Measurements from ENCODE around the gene GDF7.

GDF7 gene

DNA sequence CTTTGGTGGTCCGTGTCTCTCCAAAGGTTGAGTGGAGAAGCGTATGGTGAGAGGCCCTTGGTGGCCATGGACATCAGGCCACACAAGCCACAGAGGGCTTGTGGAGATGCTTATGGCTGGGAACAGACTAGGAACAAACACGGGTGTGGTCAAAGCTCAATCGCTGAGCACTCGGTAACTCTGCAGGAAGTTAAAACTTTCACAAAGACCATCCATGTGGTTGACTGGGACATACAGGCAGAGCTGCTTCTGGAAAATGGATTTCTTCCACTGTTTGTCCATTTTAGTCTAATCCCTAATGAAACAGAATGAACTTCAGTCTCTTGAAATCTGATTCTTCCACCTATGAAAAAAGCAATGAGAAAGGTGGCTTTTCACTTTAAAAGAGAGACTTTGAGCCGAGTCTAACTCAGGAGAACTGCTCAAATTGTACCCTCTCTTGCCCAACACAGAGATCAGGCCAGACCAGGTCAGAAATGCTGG is 17.7 kb downstream of the GDF7 start:
- ATAC-seq (ENCODE audit: insufficient read depth, low read depth) (no peak), DNase-seq (no peak)
- no peak overlapping the region for H3K27ac ChIP-seq (ENCODE audit: low read length)
- H3K27me3 ChIP-seq (ENCODE audit: insufficient read depth, low read length, poor library complexity) = no peaks in the 10 kb centered on the region
- H2AFZ ChIP-seq (ENCODE audit: low read depth, low read length) = no peak overlapping the region
- no peaks in the 10 kb centered on the region for H3K4me1 ChIP-seq (ENCODE audit: insufficient read depth, low read length)
- H3K36me3 ChIP-seq (ENCODE audit: insufficient read depth, low read length) = peaks cover 14% of the 10 kb centered on the region
- TF ChIP-seq, protein P1, sequence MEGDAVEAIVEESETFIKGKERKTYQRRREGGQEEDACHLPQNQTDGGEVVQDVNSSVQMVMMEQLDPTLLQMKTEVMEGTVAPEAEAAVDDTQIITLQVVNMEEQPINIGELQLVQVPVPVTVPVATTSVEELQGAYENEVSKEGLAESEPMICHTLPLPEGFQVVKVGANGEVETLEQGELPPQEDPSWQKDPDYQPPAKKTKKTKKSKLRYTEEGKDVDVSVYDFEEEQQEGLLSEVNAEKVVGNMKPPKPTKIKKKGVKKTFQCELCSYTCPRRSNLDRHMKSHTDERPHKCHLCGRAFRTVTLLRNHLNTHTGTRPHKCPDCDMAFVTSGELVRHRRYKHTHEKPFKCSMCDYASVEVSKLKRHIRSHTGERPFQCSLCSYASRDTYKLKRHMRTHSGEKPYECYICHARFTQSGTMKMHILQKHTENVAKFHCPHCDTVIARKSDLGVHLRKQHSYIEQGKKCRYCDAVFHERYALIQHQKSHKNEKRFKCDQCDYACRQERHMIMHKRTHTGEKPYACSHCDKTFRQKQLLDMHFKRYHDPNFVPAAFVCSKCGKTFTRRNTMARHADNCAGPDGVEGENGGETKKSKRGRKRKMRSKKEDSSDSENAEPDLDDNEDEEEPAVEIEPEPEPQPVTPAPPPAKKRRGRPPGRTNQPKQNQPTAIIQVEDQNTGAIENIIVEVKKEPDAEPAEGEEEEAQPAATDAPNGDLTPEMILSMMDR (IDR thresholded peaks at IDR 0.05; ENCODE audit: borderline replicate concordance, extremely low read depth, low read length, poor library complexity, severe bottlenecking) = no peak
- TF ChIP-seq EZH2 (IDR thresholded peaks at IDR 0.05; ENCODE audit: borderline replicate concordance, low read depth, low read length, severe bottlenecking) = no peak
- no peaks in the 10 kb centered on the region for H3K79me2 ChIP-seq (ENCODE audit: insufficient read depth, low read length)
- H4K20me1 ChIP-seq (ENCODE audit: insufficient read depth, low read length) = no peaks in the 10 kb centered on the region
- no peak overlapping the region for H3K9ac ChIP-seq (ENCODE audit: low read depth, low read length)
- no peak overlapping the region for H3K4me3 ChIP-seq (ENCODE audit: low read depth in 1 of 2, low read length in 2 of 2)
- no peaks in the 10 kb centered on the region for H3K9me3 ChIP-seq (ENCODE audit: insufficient read depth, low read length, severe bottlenecking)
- H3K4me2 ChIP-seq (ENCODE audit: insufficient read depth, low read length) = no peak overlapping the region

DNA sequence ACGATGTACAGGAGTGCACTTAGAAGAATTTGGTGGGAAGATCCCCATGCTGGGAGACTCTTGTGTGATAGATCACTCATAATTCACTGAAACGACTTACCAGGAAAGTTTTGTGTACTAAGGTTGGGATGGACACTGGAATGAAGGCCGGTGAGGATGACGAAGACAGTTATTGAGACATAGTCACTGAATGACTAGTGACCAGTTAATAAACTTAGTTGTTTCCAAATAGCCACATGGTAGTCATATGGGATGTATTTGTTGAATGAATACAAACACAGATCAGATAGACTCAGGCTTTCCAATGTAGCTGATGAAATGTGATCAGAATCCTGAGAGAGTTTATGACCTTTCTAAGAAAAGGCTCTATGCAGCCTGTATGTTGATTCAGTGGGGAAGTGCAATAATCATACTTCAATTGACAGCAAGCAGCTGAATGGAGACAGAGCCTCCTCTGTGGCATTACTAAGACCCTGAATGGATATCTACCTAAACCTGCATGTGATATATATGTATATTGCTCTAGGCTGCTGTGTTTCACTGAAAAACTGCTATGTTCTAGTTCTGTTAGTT is 20.4 kb downstream of the GDF7 start:
- ATAC-seq (ENCODE audit: insufficient read depth, low read depth) = no peak

DNA sequence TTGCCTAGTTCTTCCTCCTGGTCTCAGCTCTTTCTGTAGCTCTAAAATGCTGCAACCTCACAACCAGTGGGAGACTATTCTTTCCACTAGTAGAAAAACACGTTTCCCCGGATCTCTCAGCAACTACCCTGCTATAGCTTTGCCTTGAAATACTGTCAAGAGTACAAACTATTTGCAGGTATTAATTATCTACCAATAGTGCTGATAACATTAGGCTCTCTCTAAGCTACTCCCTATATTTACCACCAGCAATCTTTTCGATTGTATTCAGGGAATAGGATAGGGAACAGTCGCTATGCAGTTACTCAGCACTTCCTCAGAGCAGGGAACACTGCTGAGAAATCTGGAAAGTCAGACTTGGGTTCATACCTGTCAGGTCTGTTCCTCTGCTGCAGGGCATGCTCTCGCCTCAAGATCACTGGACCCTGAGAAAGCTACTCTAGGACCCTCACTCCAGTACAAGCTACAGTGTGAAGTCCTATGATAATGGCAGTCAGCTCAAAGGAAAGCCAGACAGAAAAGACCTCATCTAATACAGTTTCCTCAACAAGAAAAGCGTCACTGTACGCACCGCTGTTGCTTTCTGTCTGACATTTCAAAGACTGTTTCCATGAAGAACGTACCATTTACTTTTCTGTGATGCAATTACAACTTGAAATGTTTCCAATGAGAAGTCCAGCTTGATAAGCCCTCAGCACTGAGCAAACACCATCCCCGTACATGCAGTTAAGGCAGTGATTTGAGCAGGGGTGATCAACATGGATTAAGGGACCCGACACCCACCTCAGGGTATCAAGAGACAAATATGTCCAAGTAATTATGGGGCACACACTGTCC is 22.7 kb downstream of the GDF7 start:
- TF ChIP-seq EZH2 (IDR thresholded peaks at IDR 0.05; ENCODE audit: borderline replicate concordance, low read depth, low read length, severe bottlenecking) = no peak
- TF ChIP-seq, protein P1 (IDR thresholded peaks at IDR 0.05; ENCODE audit: borderline replicate concordance, extremely low read depth, low read length, poor library complexity, severe bottlenecking) = no peak
- H3K9me3 ChIP-seq (ENCODE audit: insufficient read depth, low read length, severe bottlenecking) = no peaks in the 10 kb centered on the region
- no peaks in the 10 kb centered on the region for H4K20me1 ChIP-seq (ENCODE audit: insufficient read depth, low read length)
- H3K4me1 ChIP-seq (ENCODE audit: insufficient read depth, low read length) = no peaks in the 10 kb centered on the region
- no peak for DNase-seq
- no peak overlapping the region for H2AFZ ChIP-seq (ENCODE audit: low read depth, low read length)
- no peak overlapping the region for H3K27ac ChIP-seq (ENCODE audit: low read length)
- H3K79me2 ChIP-seq (ENCODE audit: insufficient read depth, low read length) = no peaks in the 10 kb centered on the region
- H3K36me3 ChIP-seq (ENCODE audit: insufficient read depth, low read length) = peaks cover 11% of the 10 kb centered on the region
- no peaks in the 10 kb centered on the region for H3K27me3 ChIP-seq (ENCODE audit: insufficient read depth, low read length, poor library complexity)
- H3K4me3 ChIP-seq (ENCODE audit: low read depth in 1 of 2, low read length in 2 of 2) = no peak overlapping the region
- no peak overlapping the region for H3K9ac ChIP-seq (ENCODE audit: low read depth, low read length)
- no peak for ATAC-seq (ENCODE audit: insufficient read depth, low read depth)
- H3K4me2 ChIP-seq (ENCODE audit: insufficient read depth, low read length) = no peak overlapping the region

More for the DNA sequence above, 20.4 kb downstream of the GDF7 start:
- no peak for DNase-seq
- Histone ChIP-seq H2AFZ (ENCODE audit: low read depth, low read length) (no peak overlapping the region), H3K27me3 (ENCODE audit: insufficient read depth, low read length, poor library complexity) (no peaks in the 10 kb centered on the region), H3K9ac (ENCODE audit: low read depth, low read length) (no peak overlapping the region), H3K79me2 (ENCODE audit: insufficient read depth, low read length) (no peaks in the 10 kb centered on the region), H3K36me3 (ENCODE audit: insufficient read depth, low read length) (peaks cover 14% of the 10 kb centered on the region), H3K4me2 (ENCODE audit: insufficient read depth, low read length) (no peak overlapping the region), H3K4me3 (ENCODE audit: low read depth in 1 of 2, low read length in 2 of 2) (no peak overlapping the region), H3K27ac (ENCODE audit: low read length) (no peak overlapping the region), H3K9me3 (ENCODE audit: insufficient read depth, low read length, severe bottlenecking) (no peaks in the 10 kb centered on the region), H4K20me1 (ENCODE audit: insufficient read depth, low read length) (no peaks in the 10 kb centered on the region), H3K4me1 (ENCODE audit: insufficient read depth, low read length) (no peaks in the 10 kb centered on the region)
- TF ChIP-seq, protein P1 (IDR thresholded peaks at IDR 0.05; ENCODE audit: borderline replicate concordance, extremely low read depth, low read length, poor library complexity, severe bottlenecking) = no peak
- no peak for TF ChIP-seq EZH2 (IDR thresholded peaks at IDR 0.05; ENCODE audit: borderline replicate concordance, low read depth, low read length, severe bottlenecking)
